NAMALWA (cell line): ENCODE measurements around the gene LRRC4C.
A peak's percentile ranks its signal among the peaks of the same experiment; 100 is the strongest.
"Not testable (repeated sequence)": the region's sequence is repeated elsewhere in the genome, so short reads cannot be mapped to it uniquely, and the experiment has no call there.

Source experiments
- DNase-seq: peaks from one replicate; pipeline ENCODE4 v3.0.0-alpha.2; 2015; ENCODE audit warnings: low spot score

Gene LRRC4C

DNA sequence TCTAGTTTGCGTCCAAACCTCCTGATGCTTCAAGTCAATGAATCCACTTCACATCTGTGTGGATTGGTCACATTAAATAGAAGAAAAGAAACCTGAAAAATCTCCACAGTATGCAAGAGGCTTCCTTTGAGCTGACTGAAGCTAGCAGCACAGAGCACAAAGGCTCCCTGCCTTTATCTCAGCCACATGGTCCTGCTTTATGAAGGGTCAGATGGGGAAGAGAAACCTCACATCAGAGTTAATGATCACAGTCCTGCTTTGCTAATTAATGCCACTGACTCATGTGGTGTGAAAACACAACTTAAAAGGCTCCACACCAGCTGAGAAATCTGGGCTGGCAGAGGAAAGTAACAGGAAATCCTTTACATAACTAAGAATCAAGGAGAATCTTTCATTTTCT lies 1291.0 kb downstream of the LRRC4C start:
- DNase-seq: no peak

DNA sequence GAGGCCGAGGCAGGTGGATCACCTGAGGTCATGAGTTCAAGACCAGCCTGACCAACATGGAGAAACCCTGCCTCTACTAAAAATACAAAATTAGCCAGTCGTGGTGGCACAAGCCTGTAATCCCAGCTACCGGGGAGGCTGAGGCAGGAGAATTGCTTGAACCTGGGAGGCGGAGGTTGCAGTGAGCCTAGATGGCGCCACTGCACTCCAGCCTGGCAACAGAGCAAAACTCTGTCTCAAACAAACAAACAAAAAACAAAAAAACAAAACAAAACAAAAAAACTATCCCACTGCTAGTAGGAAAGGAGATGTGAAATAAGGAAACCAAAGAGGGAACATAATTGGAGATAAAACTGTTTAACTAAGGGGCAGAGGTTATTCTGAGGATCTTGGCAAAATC lies 1291.6 kb downstream of the LRRC4C start:
- DNase-seq: not testable (repeated sequence)

DNA sequence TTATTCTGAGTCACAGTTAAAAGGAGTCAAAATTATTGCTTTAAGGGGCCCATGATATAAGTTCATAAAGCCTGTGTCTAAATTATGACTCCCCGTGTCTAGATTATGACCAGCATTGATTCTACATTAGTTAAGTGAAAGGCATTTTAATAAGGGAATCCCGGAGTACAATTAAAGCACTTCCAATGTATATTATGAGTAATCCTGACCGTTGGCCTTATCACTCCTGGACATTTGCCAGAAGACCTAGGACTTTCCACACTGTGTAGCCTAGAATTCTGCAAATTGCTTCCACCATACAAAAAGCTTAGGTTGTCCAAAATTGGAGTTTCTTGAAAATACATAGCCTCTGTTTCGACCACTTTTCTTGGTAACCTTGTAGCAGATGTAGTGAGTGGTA lies 1292.6 kb downstream of the LRRC4C start:
- no peak for DNase-seq

DNA sequence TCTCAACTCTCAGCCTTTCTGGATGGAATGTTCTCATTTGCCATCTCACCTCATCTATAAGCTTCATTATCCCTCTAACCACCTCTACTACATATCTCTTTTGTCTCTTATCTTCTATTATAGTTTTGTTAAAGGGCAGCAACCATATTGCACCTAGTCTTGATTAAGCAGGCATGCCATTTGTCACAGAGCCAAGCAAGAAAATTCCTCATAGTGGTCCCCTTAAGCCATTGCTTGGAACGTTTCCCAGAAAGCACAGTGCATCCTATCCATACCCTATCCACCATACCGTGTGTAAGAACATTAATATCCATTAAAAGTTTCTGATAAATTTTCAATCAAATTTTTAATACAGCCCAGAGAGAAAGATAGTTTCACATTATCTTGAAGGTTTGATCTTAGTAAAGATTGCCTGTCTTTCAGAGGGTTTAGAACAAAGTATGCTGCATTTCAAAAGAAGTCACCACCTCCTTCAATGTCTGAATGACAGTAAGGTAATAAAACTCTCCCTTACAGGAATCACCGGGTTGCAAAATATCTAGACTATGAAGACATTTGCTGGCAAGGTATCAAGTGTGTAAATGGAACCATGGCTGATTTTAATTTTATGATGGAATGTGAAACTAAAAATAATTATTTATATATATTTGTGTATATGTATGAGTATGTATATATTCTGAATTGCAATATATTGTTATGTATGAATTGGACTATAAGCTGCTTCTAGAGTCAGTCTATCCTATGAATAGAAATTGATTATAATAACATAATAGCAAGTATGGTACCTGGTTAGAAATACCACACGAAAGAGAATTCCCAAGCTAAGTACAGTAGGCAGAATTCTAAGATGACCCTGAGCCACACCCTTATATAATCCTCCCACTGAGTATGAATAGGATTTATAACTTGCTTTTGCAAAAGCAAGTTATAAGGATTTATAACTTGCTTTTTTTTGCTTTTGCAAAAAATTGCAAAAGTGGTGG lies 1296.3 kb downstream of the LRRC4C start:
- DNase-seq: no peak

DNA sequence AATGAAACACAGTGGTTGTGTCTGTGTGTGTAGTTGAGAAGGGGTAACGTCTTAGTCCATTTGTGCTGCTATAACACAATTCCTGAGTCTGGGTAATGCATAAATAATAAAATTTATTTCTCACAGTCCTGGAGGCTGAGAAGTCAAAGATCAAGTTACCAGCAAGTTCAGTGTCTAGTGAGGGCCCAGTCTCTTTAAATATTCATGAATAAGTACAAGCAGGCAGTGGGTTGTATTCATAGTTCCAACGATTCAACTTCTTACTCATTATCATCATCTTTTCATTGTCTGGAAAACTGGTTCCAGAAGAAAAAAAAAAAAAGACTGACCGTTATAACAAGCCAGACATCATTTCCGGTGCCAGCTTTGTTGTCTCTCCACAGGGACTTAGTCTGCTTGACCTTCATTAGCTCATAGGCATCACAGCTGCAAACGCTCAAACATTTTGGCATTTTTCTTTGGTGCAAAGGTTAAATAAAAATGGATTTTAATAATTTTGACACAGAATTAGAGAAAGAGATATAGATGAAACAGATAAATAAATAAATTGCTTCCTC lies 1297.5 kb downstream of the LRRC4C start:
- DNase-seq: no peak

DNA sequence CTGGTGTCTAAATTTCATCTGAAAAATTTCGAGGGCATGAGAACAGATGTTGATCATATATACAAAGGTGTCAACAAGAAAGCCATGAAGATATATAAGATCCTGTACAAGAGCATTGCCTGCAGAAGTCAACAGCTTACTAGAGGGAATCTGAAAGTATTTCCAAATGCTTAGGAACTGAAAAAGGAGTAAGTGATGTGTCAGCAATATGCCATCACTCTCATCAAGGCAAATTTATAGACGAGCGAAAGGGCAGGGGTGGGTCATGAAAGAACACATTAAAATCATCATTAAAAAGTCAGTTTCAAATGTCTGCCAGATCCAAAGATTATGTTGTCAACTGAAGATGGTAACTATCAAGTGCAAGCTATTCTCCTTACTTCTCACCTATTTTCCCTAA lies 1299.0 kb downstream of the LRRC4C start:
- DNase-seq: no peak

DNA sequence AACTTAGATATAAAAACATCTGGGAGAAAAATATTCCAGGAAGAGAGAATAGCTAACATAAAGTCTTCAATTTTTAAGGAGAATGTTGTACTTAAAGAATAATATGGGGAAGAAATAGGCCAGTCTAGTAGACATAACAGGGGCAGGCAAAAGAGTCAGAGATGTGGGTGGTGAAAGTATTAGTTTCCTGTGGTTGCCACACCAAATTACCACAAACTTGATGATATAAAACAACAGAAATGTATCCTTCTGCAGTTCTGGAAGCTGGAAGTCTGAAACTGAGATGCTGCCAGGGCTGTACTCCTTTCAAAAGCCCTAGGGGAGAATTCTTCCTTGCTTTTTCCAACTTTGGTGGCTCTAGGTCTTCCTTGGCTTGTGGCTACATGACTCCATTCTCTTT lies 1309.7 kb downstream of the LRRC4C start:
- DNase-seq: no peak

DNA sequence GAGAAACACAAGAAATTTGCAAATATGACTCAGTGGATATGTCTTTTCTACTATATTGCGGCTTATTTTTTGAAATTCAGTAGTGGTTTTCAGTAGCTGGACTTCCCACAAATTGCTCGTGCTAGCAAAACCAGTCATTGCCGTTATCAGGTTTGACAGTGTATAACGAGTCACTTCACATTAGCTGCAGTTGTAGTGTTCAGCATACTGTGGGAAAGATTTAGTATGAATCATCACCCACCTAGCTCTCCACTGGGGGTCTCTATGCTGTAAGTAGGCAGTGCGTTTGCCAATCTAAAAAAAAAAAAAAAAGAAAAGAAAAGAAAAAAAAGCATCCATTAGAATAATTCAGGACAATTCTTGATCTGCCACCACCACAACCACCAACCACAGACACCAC lies 1318.9 kb downstream of the LRRC4C start:
- DNase-seq: no peak

DNA sequence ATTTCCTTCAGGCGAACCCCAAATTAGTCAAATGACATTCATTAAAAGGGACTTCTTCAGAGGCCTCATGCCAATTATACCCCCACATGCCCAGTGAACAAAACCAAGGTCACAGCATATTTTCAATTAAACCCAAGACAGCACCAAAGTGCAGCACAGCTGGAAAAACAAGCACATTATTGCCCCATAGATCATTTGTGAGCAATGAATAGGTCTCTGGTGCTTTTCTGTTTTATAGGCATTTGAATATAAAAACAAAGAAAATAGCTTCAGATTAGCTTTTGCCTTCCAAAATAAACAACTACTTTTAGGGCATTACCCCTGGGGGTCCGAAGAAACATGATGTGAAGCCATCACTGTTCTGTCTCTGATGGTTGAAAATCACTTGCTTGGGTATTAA lies 1319.9 kb downstream of the LRRC4C start:
- no peak for DNase-seq

DNA sequence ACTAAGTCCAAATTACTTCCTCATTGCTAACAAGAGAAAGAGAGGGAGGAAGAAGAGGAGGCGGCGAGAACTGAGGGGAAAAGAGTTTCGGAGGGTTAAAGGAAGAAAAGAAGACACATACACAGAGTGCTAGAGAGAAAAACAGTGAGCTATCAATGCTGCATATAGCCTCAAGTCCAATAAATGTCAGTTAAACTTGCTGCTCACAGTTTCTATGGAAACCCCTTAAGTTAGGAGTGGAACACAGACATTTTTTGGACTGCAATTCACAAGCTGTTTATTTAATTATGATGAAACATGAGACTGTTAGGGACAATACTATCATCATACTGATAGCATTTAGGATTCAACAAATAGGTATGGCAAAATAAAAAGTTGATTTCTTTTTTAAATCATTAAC lies 1320.4 kb downstream of the LRRC4C start:
- no peak for DNase-seq

DNA sequence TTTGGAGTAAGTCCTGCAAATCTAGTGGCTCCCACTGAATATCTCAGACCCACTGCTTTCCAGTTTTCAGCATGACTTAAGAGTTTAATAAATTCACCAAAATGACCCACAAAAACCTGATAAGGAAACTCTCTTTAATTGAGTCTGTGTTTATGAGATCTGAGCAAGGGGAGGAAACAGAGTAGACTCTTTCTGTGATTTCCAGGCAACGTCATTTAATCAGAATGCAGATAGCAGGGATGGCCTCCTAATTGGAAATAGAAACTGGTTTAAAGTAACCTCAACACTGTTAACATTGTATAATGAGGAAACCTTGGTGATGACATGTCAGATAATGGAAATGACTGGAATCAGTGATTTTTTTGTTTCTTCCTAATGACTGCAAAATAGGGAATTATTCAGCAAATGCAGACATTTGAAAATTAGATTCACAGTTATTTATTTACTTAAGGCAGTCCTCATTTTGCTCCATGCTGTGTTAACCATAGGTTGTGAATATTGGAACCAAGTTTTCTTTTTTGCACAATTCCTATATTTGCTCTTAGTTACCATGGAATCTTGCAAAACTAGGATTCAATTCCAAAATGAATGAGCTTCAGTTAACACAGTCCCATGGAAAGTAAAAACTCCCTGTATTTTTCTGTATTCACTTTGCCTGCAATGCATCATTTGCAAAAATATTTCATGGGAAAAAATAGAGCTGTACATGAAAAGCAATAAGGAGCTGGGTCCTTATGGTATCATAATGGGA lies 1324.5 kb downstream of the LRRC4C start:
- no peak for DNase-seq

DNA sequence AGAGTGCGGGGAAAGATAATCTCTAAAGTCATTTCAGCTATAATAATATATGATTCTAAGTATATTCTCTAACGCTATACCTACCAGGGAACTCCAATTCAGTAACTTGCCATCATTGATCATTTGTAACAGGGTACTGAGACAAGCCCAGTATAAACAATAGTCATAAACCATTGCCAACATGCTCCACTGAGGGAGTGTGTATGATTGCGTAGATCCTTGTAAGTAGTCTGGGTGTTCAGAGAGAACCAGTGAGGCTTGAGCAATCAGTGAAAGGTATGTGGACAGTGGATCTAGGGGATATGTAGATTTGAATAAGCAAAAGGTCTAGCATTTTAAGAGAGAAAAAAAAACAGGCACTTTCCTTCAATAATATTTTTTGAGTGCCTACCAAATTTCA lies 1326.0 kb downstream of the LRRC4C start:
- no peak for DNase-seq

DNA sequence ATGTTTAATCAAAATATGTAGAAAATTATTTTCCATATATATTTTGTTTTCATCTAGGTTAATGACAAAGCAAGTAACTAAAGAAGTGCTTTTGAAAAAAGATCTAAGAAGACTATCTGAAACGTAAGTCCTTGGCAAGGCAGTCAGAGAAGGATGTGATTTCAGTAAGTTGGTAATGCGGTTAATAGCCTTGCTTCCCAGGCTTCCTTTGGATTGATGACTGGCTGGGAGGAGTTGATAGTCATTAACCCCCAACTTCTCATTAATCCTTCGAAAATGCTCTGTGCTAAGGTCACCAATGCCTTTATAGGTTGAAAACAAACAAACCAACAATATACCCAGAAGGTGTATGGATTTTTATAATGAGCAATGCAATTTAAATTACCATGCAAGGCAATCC lies 1326.5 kb downstream of the LRRC4C start:
- DNase-seq: no peak

DNA sequence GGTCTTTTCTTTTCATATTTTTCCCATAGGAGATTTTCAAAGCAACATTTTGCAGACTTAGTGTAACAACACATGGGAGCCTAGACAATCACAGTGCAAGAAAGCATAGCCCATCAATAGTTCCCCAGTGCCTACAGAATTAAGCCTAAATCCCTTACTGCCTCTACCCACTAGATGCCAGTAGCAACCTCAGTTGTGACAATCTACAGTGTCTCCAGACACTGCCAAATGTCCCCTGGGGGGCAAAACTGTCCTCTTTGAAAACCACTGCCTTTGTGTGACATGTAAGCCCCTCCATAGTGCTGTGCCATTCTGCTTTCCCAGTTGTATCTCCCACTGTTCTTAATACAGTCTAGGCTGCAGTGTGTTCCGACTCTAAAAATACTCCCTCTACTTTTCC lies 1329.0 kb downstream of the LRRC4C start:
- peak; percentile 2 for DNase-seq

DNA sequence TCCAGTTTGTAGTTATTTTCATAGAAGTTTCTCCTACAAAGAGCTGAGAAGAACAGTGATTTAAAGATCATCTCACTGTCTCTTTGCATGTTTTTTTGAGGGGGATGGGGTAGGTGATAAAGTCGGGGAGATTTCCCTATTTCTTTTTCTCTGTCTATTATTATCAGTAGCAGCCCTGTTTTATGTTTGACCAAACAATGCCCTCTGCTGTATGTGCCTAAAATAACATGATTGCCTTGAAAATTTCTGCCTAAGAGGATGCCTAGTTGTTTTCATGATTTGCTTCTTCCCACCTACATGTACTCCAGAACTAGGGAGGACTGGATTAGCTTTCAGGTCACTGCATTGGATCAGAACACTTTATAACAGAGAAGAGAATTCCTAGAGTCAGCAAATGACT lies 1330.2 kb downstream of the LRRC4C start:
- peak; percentile 15 for DNase-seq

DNA sequence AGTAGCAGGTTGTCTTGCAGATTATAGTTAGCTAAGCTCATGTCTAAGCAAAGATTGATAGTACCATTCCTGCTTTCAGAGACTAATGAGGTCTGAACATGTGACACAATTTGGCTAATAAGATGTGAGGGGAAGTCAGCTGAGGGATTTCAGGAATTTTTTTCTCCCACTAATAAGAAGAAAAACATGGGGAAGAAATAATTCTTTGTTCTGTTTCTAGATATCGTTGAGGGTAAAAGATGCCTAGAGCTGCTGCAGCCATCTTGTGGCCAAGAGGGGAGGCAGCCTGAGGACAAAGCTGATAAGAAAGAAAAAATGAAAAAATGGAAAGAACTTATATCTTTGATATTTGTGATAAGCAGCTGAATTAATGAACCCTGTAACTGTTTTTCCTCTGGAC lies 1334.4 kb downstream of the LRRC4C start:
- DNase-seq: no peak

DNA sequence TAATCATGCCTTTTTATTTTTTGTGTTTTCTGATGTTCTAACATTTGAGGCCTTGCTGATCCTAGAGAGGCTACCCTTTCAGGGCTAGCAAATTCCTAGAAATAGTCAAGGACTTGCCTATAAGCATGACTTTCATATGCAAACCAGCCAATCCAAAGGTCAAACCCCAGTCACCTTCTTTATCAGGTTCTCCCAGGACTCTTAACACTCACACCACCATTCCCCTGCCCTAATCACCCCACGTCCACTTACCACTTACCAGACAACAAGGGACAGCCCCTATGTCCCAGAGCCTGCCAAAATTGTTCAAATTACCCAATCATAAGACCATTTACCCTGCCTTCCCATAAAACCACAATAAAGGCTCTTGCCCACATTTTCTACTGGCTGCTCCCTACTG lies 1339.8 kb downstream of the LRRC4C start:
- no peak for DNase-seq

DNA sequence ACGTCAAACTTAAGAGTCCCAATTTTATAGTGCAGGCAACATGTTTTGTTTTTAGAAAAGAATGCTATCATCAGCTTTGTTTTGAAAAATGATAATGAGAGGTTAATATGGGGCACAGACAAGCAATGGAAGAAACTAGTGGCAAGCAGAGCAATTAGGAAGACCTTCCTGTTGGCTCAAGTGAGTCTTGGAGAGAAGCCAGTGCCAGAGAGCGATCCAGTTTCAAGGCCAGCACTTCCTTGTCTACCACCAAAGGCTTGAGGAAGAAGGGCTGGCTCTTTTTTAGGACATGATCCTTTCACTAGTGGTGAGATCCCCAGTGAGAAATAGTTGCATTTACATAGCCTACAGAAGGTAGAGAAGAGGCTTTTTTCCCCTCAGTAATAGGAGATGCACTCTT lies 1340.7 kb downstream of the LRRC4C start:
- no peak for DNase-seq

DNA sequence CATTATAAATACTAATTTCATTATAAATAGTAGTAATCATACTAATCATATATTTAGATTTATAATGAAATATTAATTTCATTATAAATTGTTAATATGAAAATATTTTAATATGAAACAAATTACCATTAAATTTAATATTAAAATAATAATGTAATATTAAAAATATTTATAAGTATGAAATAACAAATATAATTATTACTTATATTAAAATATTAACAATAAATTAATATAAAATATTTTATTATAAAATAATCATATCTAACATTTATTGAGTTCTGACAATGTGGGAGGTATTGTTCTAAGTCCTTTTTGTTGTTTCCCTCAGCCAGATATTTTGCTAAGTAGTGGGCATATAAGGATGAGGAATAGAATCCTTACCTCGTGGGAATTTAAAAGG lies 1341.4 kb downstream of the LRRC4C start:
- DNase-seq: no peak

DNA sequence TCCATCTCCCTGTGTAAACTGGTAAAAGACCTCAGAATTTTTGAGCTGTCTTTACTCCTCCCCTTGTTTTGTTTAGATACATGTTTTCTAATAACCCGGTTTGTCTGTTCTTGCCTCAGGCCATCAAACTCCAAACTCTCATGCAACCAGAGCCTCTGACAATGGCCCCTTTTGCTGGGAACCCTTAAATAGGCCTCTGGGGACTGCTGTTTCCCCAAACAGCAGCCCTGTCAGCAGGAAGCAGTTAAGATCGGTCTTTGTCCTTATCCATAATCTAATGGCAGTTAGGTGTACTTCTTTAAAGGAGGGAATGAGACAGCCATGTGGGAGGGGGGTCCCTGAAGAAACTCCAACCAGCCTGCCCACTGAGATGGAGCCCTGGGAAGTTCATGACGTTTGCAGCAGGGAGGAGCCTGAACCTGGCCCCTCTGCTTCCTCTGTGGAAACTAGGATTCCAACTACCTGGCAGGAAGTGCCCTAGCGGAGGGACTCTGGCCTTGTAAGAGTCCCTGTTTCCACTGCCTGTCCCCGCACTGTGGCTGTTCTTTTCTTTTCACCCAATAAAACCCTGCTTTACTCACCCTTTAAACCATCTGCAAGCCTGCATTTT lies 1354.4 kb downstream of the LRRC4C start:
- no peak for DNase-seq

DNA sequence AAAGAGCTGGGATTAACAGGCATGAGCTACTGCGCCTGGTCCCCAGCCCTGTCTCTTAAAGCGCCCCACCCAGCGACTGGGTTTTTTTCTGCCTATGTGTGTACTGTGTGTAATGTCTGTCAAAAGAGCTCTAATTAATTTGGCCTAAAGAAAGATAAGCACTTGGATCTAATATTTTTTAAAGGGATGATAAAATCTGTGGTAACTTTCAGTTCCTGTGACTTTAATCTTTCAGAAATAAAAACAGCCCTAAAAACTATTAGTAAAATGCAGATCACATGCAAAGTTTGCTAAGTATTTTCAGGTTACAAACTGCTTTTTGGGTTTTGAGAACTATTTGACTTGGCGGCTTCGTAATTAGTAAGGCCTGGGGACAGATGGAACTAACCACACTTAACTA lies 1358.7 kb downstream of the LRRC4C start:
- no peak for DNase-seq

DNA sequence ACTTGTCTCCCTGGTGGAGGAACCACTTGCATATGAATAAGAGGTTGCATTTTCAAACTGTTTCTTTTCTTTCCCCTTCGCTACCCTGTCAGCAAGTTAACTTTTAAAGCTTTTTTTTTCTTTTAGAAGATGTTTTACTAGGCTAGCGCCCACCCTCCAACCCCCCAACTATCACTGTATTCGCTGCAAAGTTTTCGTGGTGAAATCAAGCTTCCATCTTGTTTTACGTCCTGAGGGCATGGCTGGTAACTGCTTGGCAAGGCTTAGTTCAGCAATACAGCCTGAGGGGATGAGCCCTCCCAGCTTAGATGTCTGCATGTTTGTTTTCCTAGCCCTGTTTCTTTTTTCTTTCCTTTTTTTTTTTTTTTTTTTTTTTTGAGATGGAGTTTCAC lies 1359.3 kb downstream of the LRRC4C start:
- DNase-seq: no peak
